ENCODE data around the gene ZIC4. TPM values are rescaled to one million over a fixed set of nuclear protein-coding genes. Genes with fewer than 3 reads are reported as not detected.

Gene ZIC4
- total RNA-seq, 1 experiment from 2014 or later = 1.1 TPM

DNA sequence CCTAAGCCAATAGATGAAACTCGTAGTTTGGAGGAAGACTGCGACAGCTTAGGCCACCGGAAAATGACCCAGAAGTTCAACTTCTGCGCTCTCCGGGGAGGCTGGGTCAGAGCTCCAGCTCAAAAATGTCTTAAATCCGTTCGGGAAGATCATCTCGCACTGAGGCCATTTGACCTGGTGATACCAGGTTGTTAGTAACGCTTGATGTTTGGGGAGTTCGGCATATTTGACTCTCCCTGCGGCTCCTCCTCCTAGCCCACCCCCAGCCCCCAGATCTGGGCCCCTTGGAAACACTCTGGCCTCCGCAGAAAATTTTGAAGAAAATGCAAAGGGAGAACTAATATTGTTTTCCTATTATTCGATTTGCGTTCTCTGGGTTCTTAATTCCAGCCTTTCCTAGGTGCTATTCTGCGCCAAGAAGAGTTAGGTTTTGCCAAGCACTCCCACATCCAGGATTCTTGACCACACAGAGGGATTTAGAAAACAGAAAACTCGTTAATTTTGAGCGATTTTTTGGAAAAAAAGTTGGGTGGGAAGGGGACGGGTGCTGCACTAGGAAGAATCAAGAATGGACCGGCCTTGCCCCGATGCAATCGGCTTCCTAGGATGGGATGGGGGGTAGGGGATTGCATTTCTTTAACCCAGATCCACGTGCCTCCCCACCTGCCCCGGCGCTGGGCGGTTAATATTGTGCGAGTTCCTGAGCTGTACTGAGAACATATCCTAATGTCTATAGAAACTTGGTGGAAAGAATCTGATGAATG is 50.0 kb downstream of the ZIC4 start:
- DNase-seq (ENCODE audit: low read depth) = no peak

DNA sequence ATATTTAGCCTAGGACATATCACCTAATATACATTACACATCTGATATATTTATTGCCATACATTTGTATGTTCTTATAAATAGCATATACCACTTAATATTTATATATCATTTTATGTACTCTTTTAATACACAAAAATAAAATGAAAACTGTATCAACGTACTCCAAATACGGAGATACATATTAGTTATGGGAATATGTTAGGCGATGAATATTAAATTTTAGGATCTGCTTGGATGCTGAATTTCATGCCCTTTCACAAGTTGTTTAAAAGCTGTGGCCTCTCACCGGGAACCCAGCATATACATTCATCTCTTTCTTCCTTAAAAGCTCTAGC is 50.6 kb downstream of the ZIC4 start:
- DNase-seq (ENCODE audit: low read depth) = no peak

DNA sequence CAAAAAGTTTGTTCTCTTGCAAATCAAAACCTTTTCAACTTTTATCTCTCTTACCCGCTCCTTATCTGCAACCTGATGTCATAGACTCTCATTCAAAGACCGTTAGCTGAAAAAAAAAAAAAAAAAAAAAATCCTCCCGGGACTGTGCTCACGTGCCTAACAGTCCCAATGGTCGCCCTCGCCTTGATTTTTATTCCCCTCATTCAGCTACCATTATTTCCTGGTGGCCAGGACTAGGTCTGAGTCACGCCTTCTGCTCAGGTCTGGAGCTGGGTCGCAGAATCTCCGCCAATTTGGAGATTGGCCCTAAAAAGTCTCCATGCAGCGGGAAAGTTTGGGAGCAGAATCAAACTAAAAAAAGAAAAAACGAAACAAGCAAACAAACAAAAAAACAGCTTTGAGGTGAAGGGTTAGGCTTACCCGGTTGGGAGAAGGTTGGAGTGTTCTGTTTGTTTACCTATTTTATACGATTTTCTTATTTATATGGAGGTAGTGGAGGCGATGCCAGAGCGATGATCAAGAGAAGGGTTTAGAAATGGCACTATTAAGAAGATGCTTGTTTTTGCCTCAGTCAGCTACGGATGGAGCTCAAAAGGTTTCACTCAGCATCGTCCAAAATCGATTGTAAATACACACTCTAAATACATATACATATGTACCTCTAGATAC is 51.1 kb downstream of the ZIC4 start:
- DNase-seq (ENCODE audit: low read depth) = no peak

DNA sequence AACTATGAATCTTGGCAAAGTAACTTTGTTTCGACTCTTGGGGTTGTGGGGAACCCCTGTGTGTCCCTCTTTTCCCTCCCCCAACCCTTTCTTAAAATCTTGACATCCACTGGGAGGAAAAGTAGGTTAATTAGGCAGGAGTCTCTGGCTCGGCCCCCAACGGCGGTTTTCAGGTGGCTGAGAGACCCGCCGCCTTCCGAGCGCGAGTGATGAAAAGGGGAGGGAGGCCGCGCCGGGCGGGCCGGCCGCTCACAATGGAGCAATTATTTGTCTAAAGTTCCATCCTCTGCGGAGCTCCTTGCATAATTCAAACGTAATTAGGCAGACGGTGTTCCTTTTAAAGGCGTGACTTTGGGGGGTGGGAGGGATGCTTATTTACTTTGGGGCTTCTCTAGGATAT is 51.7 kb downstream of the ZIC4 start:
- no peak for DNase-seq (ENCODE audit: low read depth)

DNA sequence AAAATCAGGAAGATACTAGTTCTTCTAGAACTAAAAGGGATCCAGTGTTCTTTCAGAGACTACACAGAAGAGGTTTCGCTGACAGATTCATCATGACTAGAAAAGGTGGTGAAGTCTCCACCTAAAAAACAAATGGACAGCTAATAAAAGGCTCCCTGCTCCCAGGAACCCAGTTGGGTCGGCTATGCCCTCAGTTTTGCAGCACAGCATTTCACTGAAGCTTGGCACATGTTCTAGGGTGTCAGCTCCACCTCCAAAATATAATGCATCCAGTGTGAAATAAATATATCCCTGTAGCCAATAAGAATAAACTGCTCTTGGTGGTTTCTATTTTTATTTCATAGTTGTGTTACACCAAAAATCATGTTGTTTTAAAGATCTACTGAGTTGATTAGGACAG is 55.0 kb downstream of the ZIC4 start:
- no peak for DNase-seq (ENCODE audit: low read depth)

DNA sequence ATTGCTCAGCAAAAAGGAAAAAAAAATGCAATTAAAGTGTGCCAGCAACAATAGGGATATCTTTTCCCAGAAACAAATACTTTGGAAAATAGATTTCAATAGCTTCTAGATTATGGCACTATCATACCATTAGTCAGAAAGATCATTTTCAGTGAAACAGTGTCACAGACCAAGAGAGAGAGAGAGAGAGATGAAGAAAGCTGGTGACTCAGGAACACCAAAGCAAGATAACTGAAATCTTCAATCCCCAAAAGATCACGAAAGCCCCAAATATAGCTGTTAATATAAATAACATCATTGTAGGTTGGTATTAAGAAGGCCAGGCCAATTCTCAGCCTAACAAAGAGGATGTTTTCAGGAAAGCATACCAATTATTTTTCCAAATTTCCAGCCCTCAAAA is 57.4 kb downstream of the ZIC4 start:
- no peak for DNase-seq (ENCODE audit: low read depth)

- no peak for DNase-seq (ENCODE audit: low read depth)
These were observed 62.4 kb downstream of the ZIC4 start for GRCh38 chr3:147343926-147344325.

GRCh38 chr3:147341727-147342126 is 64.6 kb downstream of the ZIC4 start:
- no peak for DNase-seq (ENCODE audit: low read depth)

- DNase-seq (ENCODE audit: low read depth) = no peak
These were observed 69.6 kb downstream of the ZIC4 start for GRCh38 chr3:147336543-147337278.

Other genes starting within 250 kb of the ZIC4 start
- gene ZIC1, start 2.8 kb upstream of the ZIC4 start, total RNA-seq (2014; rRNA removed) = 19.9 and 29.3 TPM in 2 replicates

Measured in LHCN-M2 (cell line).